Measurements from ENCODE around the gene EAPP. TPM values are rescaled to one million over a fixed set of nuclear protein-coding genes. Genes with fewer than 3 reads are reported as not detected.
"Not testable (repeated sequence)": the region's sequence is repeated elsewhere in the genome, so short reads cannot be mapped to it uniquely, and the experiment has no call there.

EAPP gene
- polyA plus RNA-seq, 3 donors: 16.5 to 46.4 (median 24.3) TPM

DNA sequence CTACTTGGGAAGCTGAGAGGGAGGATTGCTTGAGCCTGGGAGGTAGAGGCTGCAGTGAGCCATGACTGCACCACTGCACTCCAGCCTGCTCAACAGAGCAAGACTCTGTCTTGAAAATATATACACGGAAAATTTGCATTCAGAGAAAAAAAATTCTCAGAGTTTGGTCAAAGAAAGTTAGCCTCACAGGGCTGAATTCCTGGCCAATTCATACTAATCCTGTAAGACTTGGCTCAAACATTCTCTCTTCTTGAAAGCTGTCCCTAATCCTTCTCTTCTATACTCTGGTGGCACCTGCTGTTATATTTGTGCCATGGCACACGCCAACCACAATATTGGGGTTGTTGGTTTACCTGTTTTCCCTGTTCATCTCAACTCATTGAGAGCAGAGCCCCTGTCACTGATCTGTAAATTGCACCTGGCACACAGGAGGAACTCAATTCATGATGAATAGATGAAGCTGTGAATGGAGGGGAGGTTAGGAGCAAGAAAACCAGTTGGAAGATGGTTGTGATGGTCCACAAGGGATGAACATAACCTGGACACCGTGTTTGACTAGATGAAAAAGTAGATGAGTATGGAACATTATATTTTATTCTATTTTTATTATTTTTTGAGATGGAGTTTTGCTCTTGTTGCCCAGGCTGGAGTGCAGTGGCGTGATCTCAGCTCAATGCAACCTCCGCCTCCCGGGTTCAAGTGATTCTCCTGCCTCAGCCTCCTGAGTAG, 40.7 kb downstream of the EAPP start:
- H3K27ac ChIP-seq (ENCODE audit: low read depth, low read length): no peak overlapping the region
- 74 to 94% (median 89%) methylated on average over 6 of the region's 6 CpGs for WGBS, 3 donors

DNA sequence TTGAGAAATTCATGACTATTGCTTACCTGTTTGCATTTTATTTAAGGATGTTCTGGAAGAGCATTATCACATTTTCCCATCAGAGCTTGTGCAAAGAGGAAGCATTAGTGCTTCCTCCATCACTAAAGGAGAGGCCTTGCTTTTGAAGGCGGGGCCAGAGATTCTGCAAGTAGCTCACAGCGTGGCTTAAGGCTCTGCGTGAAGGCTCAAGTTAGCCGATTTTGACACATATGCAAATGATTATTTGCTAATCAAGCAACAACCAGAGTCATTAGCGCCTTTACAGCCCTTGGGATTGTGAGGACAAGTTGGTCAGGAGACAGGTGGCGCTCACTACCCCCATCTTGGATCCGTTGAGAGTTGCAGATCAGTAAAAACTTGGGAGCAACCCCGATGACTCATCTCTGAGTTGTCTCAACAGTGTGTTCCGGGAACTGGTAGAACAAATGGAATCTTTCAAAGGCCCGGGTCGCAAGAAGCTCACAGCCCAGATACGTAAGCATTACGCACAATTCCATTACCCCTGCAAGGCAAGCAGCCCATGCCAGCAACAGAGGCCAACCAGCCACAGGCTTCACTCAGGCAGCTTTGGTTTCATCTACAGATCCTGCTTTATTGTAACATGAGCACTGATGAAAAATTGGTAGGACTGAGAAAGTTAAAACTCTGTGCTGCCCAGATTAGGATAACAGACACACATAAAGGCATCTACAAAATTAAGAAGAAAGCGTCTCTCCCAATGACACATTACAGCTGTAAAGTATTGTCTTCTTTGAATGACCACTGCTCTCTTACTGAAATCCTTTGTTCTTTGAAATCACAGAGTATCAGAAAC, 42.6 kb downstream of the EAPP start:
- WGBS, 3 donors: 37 to 69% (median 38%) methylated on average over 14 of the region's 14 CpGs
- peak overlapping the region; percentile 49 for H3K27ac ChIP-seq (ENCODE audit: low read depth, low read length)

- 67 to 82% (median 73%) methylated on average over 11 of the region's 11 CpGs for WGBS, 3 donors
Measured at GRCh38 chr14:34496007-34496678, 43.4 kb downstream of the EAPP start.

DNA sequence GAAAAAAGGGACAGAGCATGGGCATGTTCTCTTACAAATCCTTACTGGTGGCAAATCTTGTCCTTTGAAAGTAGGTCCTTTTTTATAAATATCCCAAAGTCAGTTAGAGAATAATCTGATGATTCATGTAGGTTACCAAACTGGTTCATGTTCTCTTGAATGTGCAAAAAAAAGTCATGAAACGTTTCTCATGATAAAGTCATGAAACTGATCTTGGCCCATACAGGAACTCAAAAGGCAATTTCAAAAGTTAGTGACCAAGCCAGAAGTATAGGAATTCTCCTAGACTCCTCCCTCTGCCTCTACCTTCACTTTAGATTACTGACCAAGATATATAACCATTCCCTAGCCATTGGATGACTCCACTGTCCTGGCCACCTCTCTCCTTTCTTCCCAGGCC, 50.2 kb downstream of the EAPP start:
- 22 to 36% (median 26%) methylated on average over 1 of the region's 1 CpG for WGBS, 3 donors
- no peak overlapping the region for H3K27ac ChIP-seq (ENCODE audit: low read depth, low read length)

More at GRCh38 chr14:34496007-34496678, 43.4 kb downstream of the EAPP start:
- H3K27ac ChIP-seq (ENCODE audit: low read depth, low read length): no peak overlapping the region

GRCh38 chr14:34488528-34488927, 51.0 kb downstream of the EAPP start:
- 97 to 98% (median 98%) methylated on average over 7 of the region's 7 CpGs for WGBS, 3 donors

DNA sequence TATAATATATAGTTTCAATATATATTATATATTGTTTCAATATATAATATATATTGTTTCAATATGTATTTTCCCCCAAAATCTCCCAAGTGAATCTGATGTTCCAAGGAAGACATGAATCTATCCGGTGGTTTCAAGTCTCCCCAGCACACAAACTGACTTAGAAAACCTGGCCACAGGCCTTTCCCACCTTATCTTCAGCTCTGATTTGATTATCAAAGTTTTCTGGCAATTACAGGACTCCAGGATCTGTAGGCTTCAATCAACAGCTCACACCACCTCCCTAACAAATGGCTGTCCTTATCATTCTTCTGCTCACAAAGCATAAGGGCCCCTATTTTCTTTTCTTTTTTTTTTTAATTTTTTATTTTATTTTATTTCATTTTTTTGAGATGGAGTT, 54.8 kb downstream of the EAPP start:
- H3K27ac ChIP-seq (ENCODE audit: low read depth, low read length): no peak overlapping the region
- WGBS, 3 donors: 59 to 92% (median 83%) methylated on average over 1 of the region's 1 CpG

More at GRCh38 chr14:34488528-34488927, 51.0 kb downstream of the EAPP start:
- H3K27ac ChIP-seq (ENCODE audit: low read depth, low read length): no peak overlapping the region

DNA sequence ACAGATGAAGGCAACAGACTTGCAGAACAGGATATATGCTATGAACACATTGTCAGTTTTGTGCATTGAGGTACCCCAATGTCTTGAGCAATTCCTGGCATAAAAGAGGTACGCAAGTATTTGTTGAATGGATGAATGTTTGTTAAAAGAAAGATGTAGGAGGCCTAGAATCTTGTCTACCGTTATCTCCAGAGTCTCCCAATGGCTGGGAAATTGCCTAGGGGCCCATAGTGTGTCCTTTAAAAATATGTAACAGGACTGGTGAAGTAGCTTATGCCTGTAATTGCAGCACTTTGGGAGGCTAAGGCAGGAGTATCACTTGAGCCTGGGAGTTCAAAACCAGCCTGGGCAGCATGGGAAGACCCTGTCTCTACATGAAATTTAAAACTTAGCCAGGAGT, 57.0 kb downstream of the EAPP start:
- no peak overlapping the region for H3K27ac ChIP-seq (ENCODE audit: low read depth, low read length)
- 75 to 97% (median 82%) methylated on average over 2 of the region's 2 CpGs for WGBS, 3 donors

GRCh38 chr14:34479694-34480093, 59.8 kb downstream of the EAPP start:
- 85 to 94% (median 92%) methylated on average over 4 of the region's 4 CpGs for WGBS, 3 donors
- no peak overlapping the region for H3K27ac ChIP-seq (ENCODE audit: low read depth, low read length)

DNA sequence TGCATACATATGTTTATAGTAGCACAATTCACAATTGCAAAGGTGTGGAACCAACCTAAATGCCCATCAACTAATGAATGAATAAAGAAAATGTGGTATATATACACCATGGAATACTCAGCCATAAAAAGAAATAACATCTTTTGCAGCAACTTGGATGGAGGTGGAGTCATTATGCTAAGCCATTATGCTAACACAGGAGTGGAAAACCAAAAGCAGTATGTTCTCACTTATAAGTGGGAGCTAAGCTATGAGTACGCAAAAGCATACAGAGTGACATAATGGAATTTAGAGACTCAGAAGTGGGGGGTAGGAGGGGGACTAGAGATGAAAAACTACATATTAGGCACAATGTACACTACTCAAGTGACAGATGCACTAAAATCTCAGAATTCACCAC, 61.2 kb downstream of the EAPP start:
- H3K27ac ChIP-seq (ENCODE audit: low read depth, low read length): no peak overlapping the region
- WGBS, 3 donors: 89 to 95% (median 91%) methylated on average over 1 of the region's 1 CpG

DNA sequence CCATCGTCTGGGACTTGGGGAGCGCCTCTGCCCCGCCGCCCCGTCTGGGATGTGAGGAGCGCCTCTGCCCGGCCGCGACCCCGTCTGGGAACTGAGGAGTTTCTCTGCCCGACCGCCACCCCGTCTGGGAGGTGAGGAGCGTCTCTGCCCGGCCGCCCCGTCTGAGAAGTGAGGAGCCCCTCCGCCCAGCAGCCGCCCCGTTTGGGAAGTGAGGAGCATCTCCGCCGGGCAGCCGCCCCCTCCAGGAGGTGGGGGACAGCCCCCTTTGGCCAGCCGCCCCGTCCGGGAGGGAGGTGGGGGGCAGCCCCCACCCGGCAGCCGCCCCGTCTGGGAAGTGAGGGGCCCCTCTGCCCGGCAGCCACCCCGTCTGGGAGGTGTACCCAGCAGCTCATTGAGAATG, 63.5 kb downstream of the EAPP start:
- not testable (repeated sequence) for H3K27ac ChIP-seq (ENCODE audit: low read depth, low read length)
- WGBS, 3 donors: 92 to 96% (median 95%) methylated on average over 31 of the region's 31 CpGs

DNA sequence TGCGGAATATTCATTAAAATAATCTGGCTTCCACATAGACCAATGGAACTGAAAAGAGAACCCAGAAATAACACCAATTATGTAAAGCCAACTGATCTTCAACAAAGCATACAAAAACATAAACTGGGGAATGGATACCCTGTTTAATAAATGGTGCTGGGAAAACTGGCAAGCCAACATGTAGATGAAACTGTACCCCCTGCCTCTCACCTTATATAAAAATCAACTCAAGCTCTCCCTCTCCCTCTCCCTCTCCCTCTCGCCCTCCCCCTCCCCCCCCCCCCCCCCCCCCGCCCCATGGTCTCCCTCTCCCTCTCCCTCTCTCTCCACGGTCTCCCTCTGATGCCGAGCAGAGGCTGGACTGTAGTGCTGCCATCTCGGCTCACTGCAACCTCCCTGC, 64.3 kb downstream of the EAPP start:
- no peak overlapping the region for H3K27ac ChIP-seq (ENCODE audit: low read depth, low read length)
- WGBS, 3 donors: 80 to 97% (median 92%) methylated on average over 2 to 5 of the region's 6 CpGs

DNA sequence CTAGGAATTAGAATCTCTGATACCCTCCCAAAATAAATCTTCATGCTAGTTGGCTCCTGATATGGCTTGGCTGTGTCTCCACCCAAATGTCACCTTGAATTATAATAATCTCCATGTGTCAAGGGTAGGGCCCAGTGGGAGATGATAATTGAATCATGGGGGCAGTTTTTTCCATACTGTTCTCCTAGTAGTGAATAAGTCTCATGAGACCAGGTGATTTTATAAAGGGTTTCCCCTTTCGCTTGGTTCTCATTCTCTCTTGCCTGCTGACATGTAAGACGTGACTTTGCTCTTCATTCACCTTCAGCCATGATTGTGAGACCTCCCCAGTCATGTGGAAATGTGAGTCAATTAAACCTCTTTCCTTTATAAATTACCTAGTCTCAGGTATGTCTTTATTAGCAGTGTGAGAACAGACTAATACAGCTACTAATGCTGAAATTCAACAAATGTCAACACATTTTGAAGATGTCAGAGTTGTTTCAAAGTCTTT, 65.3 kb downstream of the EAPP start:
- WGBS, 3 donors: 84 to 91% (median 90%) methylated on average over 2 of the region's 2 CpGs
- H3K27ac ChIP-seq (ENCODE audit: low read depth, low read length): no peak overlapping the region

DNA sequence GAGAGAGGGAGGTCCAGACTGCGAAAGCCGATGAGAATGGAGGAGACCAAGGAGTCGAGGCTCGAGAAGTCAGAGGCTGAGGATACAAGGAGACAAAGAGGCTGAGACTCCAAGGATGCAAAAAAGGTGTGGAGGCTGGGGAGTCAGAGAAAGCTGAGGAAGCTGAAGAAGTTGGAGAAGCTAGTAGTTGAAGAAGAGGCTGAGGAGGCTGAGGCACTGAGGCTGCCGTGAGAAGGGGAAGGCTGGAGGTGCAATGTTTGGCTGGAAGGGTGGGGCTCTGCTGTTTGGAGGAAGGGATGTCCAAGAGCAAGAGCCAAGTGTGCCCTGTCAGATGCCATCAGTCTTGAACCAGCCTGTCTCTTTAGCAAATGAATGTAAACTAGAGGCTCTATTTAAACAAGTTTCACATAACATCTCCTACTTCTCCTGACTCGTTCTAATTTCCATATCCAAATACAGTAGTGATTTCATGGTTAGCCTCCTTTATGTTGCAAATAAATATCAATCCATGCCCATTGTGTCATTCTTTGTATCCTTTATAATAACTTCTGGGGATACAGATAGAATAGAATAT, 66.7 kb downstream of the EAPP start:
- 81 to 88% (median 85%) methylated on average over 6 of the region's 6 CpGs for WGBS, 3 donors

GRCh38 chr14:34470319-34470718, 69.2 kb downstream of the EAPP start:
- H3K27ac ChIP-seq (ENCODE audit: low read depth, low read length): no peak overlapping the region

More for the DNA sequence above, 66.7 kb downstream of the EAPP start:
- H3K27ac ChIP-seq (ENCODE audit: low read depth, low read length): no peak overlapping the region

GRCh38 chr14:34466691-34467090, 72.8 kb downstream of the EAPP start:
- 95 to 100% (median 98%) methylated on average over 2 of the region's 2 CpGs for WGBS, 3 donors
- no peak overlapping the region for H3K27ac ChIP-seq (ENCODE audit: low read depth, low read length)
